ENCODE results near the gene FHOD3. TPM values are rescaled to one million over a fixed set of nuclear protein-coding genes. Genes with fewer than 3 reads are reported as not detected.

The FHOD3 gene
- total and polyA plus RNA-seq, 4 donors, result 0.57 to 1.3 (median 1.2) TPM; not detected in 1

GRCh38 chr18:36464126-36464651 is 166.7 kb downstream of the FHOD3 start:
- H3K36me3 ChIP-seq (ENCODE audit: control insufficient read depth in 4 of 4, insufficient read depth in 3 of 4, low read depth in 1 of 4, low read length in 3 of 4), result no peaks in the 10 kb centered on the region
- no peak overlapping the region for H3K9ac ChIP-seq (ENCODE audit: low read depth in 1 of 2, low read length in 2 of 2)
- no peak for DNase-seq (ENCODE audit: low spot score)
- 46% methylated on average over 5 of the region's 5 CpGs for WGBS
- no peaks in the 10 kb centered on the region for H3K27me3 ChIP-seq (ENCODE audit: control insufficient read depth in 4 of 4, insufficient read depth in 4 of 4, low read length in 3 of 4)
- no peaks in the 10 kb centered on the region for H3K4me1 ChIP-seq (ENCODE audit: control insufficient read depth in 4 of 4, insufficient read depth in 4 of 4, low read length in 3 of 4)
- no peak overlapping the region for H3K4me3 ChIP-seq (ENCODE audit: low read depth in 1 of 3, low read length in 3 of 3)
- no peak overlapping the region for H3K27ac ChIP-seq (ENCODE audit: low read depth in 1 of 2, low read length in 2 of 2)
- no peaks in the 10 kb centered on the region for H3K9me3 ChIP-seq (ENCODE audit: control insufficient read depth in 4 of 4, low read length in 3 of 4)
- TF ChIP-seq SP1 (IDR thresholded peaks at IDR 0.05) (no peak), RAD21 (IDR thresholded peaks at IDR 0.05) (no peak)

GRCh38 chr18:36465276-36465675 is 167.8 kb downstream of the FHOD3 start:
- H3K36me3 ChIP-seq (ENCODE audit: control insufficient read depth in 4 of 4, insufficient read depth in 3 of 4, low read depth in 1 of 4, low read length in 3 of 4), result no peaks in the 10 kb centered on the region
- 90% methylated on average over 6 of the region's 6 CpGs for whole genome bisulfite sequencing
- H3K4me3 ChIP-seq (ENCODE audit: low read depth in 1 of 3, low read length in 3 of 3), result no peak overlapping the region
- H3K27ac ChIP-seq (ENCODE audit: low read depth in 1 of 2, low read length in 2 of 2), result no peak overlapping the region
- H3K27me3 ChIP-seq (ENCODE audit: control insufficient read depth in 4 of 4, insufficient read depth in 4 of 4, low read length in 3 of 4), result no peaks in the 10 kb centered on the region
- no peak for TF ChIP-seq EGR1 (IDR thresholded peaks at IDR 0.05; ENCODE audit: low read depth in 2 of 2)
- no peaks in the 10 kb centered on the region for H3K4me1 ChIP-seq (ENCODE audit: control insufficient read depth in 4 of 4, insufficient read depth in 4 of 4, low read length in 3 of 4)
- H3K9ac ChIP-seq (ENCODE audit: low read depth in 1 of 2, low read length in 2 of 2), result no peak overlapping the region
- no peak for DNase-seq (ENCODE audit: low spot score)
- no peaks in the 10 kb centered on the region for H3K9me3 ChIP-seq (ENCODE audit: control insufficient read depth in 4 of 4, low read length in 3 of 4)

DNA sequence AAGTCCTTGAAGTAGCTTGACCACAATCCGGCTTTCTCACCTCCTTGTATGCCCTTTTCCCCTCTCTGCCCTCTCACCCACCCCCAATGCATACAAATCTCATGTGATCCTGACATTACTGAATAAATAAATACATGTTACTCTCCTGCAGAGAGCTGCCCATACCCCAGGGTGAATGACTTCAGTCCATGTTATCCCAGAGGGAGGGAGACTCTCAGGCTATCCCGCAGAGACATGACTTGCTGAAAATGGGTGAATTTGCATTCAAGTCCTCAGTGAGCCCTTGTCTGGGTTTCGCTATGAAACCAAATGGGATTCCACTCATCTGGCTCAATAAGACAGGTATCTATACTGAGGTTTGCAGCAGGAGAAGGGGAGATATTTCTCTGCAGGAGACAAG is 168.5 kb downstream of the FHOD3 start:
- H3K9ac ChIP-seq (ENCODE audit: low read depth in 1 of 2, low read length in 2 of 2), result no peak overlapping the region
- H3K27ac ChIP-seq (ENCODE audit: low read depth in 1 of 2, low read length in 2 of 2), result no peak overlapping the region
- no peaks in the 10 kb centered on the region for H3K9me3 ChIP-seq (ENCODE audit: control insufficient read depth in 4 of 4, low read length in 3 of 4)
- H3K4me1 ChIP-seq (ENCODE audit: control insufficient read depth in 4 of 4, insufficient read depth in 4 of 4, low read length in 3 of 4), result no peaks in the 10 kb centered on the region
- 59% methylated on average over 3 of the region's 3 CpGs for WGBS
- DNase-seq (ENCODE audit: low spot score), result no peak
- TF ChIP-seq GABPA (IDR thresholded peaks at IDR 0.05 in 1 of 2, conservative IDR thresholded peaks at IDR 0.05 in 1 of 2) (no peak), SP1 (IDR thresholded peaks at IDR 0.05) (no peak), HNF4A (conservative IDR thresholded peaks at IDR 0.05) (no peak)
- no peaks in the 10 kb centered on the region for H3K36me3 ChIP-seq (ENCODE audit: control insufficient read depth in 4 of 4, insufficient read depth in 3 of 4, low read depth in 1 of 4, low read length in 3 of 4)
- no peaks in the 10 kb centered on the region for H3K27me3 ChIP-seq (ENCODE audit: control insufficient read depth in 4 of 4, insufficient read depth in 4 of 4, low read length in 3 of 4)
- H3K4me3 ChIP-seq (ENCODE audit: low read depth in 1 of 3, low read length in 3 of 3), result no peak overlapping the region

- no peak overlapping the region for H3K9ac ChIP-seq (ENCODE audit: low read depth in 1 of 2, low read length in 2 of 2)
- WGBS, result 61% methylated on average over 11 of the region's 11 CpGs
- no peak for DNase-seq (ENCODE audit: low spot score)
- H3K27ac ChIP-seq (ENCODE audit: low read depth in 1 of 2, low read length in 2 of 2), result no peak overlapping the region
- no peaks in the 10 kb centered on the region for H3K27me3 ChIP-seq (ENCODE audit: control insufficient read depth in 4 of 4, insufficient read depth in 4 of 4, low read length in 3 of 4)
- H3K9me3 ChIP-seq (ENCODE audit: control insufficient read depth in 4 of 4, low read length in 3 of 4), result no peaks in the 10 kb centered on the region
- TF ChIP-seq CTCF (IDR thresholded peaks at IDR 0.05; ENCODE audit: low read depth, low read length, missing input control) (no peak), ATF3 (IDR thresholded peaks at IDR 0.05) (no peak), FOXA1 (IDR thresholded peaks at IDR 0.05) (no peak), SP1 (IDR thresholded peaks at IDR 0.05) (no peak), NR2F2 (IDR thresholded peaks at IDR 0.05) (no peak), RAD21 (IDR thresholded peaks at IDR 0.05) (no peak)
- H3K36me3 ChIP-seq (ENCODE audit: control insufficient read depth in 4 of 4, insufficient read depth in 3 of 4, low read depth in 1 of 4, low read length in 3 of 4), result no peaks in the 10 kb centered on the region
- H3K4me1 ChIP-seq (ENCODE audit: control insufficient read depth in 4 of 4, insufficient read depth in 4 of 4, low read length in 3 of 4), result no peaks in the 10 kb centered on the region
- no peak overlapping the region for H3K4me3 ChIP-seq (ENCODE audit: low read depth in 1 of 3, low read length in 3 of 3)
Observed at GRCh38 chr18:36467614-36468013, 170.1 kb downstream of the FHOD3 start.
